Hematopoietic multipotent progenitor cell treated with erythropoietin and hydrocortisone succinate and interleukin-3 and kit ligand, for 6 days (in vitro differentiated cells): Measurements from ENCODE around the gene TRIML1.
"Not testable (repeated sequence)": the region's sequence is repeated elsewhere in the genome, so short reads cannot be mapped to it uniquely, and the experiment has no call there.

Experiments used
- DNase-seq: peaks from one replicate; pipeline ENCODE4 v3.0.0-alpha.2; 2015

TRIML1 gene

GRCh38 chr4:188154668-188155405 lies 15.6 kb downstream of the TRIML1 start:
- DNase-seq: no peak

GRCh38 chr4:188158336-188158735 lies 19.1 kb downstream of the TRIML1 start:
- DNase-seq: no peak

- DNase-seq: not testable (repeated sequence)
These were observed 20.4 kb downstream of the TRIML1 start for GRCh38 chr4:188159513-188160226.

GRCh38 chr4:188160406-188160805 lies 21.2 kb downstream of the TRIML1 start:
- DNase-seq: no peak

- no peak for DNase-seq
These were observed 21.9 kb downstream of the TRIML1 start for GRCh38 chr4:188161167-188161566.

GRCh38 chr4:188162698-188163097 lies 23.5 kb downstream of the TRIML1 start:
- no peak for DNase-seq

- no peak for DNase-seq
These were observed 29.6 kb downstream of the TRIML1 start for GRCh38 chr4:188168726-188169373.

GRCh38 chr4:188171551-188171950 lies 32.3 kb downstream of the TRIML1 start:
- no peak for DNase-seq

GRCh38 chr4:188175288-188175687 lies 36.0 kb downstream of the TRIML1 start:
- DNase-seq: no peak

GRCh38 chr4:188177997-188178675 lies 38.9 kb downstream of the TRIML1 start:
- DNase-seq: no peak

GRCh38 chr4:188178806-188179205 lies 39.6 kb downstream of the TRIML1 start:
- DNase-seq: no peak

GRCh38 chr4:188187106-188187505 lies 47.9 kb downstream of the TRIML1 start:
- DNase-seq: no peak

GRCh38 chr4:188190461-188190860 lies 51.2 kb downstream of the TRIML1 start:
- DNase-seq: no peak

GRCh38 chr4:188194421-188194820 lies 55.2 kb downstream of the TRIML1 start:
- no peak for DNase-seq

- no peak for DNase-seq
These were observed 56.2 kb downstream of the TRIML1 start for GRCh38 chr4:188195389-188195985.

- no peak for DNase-seq
These were observed 57.0 kb downstream of the TRIML1 start for GRCh38 chr4:188196134-188196735.
